ENCODE results near the gene APLP2.
A peak's percentile ranks its signal among the peaks of the same experiment; 100 is the strongest.

APLP2 gene

GRCh38 chr11:130096042-130096441, 26.3 kb downstream of the APLP2 start:
- H4K20me1 ChIP-seq (ENCODE audit: low read depth, low read length): peaks cover 10% of the 10 kb centered on the region; the same call in 1 of the 2 replicates

DNA sequence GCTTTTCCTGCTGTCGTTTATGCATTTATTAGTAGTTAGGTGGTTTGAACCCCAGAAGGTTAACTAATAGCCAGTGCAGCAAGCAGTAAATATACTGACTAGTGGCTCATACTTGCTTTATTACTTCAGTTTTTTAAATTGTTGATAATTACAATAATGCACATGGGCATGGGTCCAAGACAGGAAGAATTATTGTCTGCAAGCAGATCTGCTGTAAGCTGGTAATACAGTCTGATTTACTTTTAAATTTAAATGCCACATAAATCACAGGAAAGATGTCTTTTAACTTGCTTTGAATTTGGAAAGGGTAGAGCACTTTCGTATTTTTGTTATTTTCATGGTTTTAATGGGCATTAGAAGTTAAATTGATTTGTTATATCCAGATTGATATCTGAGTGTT, 27.1 kb downstream of the APLP2 start:
- Histone ChIP-seq H3K4me2 (ENCODE audit: low read depth, low read length, poor library complexity, severe bottlenecking) (no peak overlapping the region), H3K79me2 (ENCODE audit: insufficient read depth, low read length) (peaks cover 90% of the 10 kb centered on the region), H3K9me2 (replicated peaks; ENCODE audit: insufficient read depth, low read length) (no peaks in the 10 kb centered on the region), H2AFZ (ENCODE audit: low read depth, low read length, severe bottlenecking) (no peak overlapping the region), H4K20me1 (ENCODE audit: low read depth, low read length) (peaks cover 10% of the 10 kb centered on the region; the same call in 1 of the 2 replicates), H3K27ac (ENCODE audit: low read depth, low read length) (peak overlapping the region; percentile 26; the same call in 1 of the 2 replicates), H3K36me3 (ENCODE audit: low read length) (no peaks in the 10 kb centered on the region), H3K27me3 (ENCODE audit: low read length) (no peaks in the 10 kb centered on the region), H3K4me3 (ENCODE audit: insufficient read depth, low read length, poor library complexity, severe bottlenecking) (no peak overlapping the region), H3K9ac (ENCODE audit: low read length) (no peak overlapping the region), H3K9me3 (ENCODE audit: insufficient read depth, low read length) (no peaks in the 10 kb centered on the region), H3F3A (ENCODE audit: insufficient read depth) (no peaks in the 10 kb centered on the region)
- TF ChIP-seq EZH2phosphoT487 (conservative IDR thresholded peaks at IDR 0.05; ENCODE audit: low read length) (no peak), CTCF (IDR thresholded peaks at IDR 0.05; ENCODE audit: insufficient read depth, low read length, poor library complexity, severe bottlenecking) (no peak)

More at GRCh38 chr11:130096042-130096441, 26.3 kb downstream of the APLP2 start:
- H3K9me2 ChIP-seq (replicated peaks; ENCODE audit: insufficient read depth, low read length): no peaks in the 10 kb centered on the region
- H3K4me2 ChIP-seq (ENCODE audit: low read depth, low read length, poor library complexity, severe bottlenecking): no peak overlapping the region
- H3F3A ChIP-seq (ENCODE audit: insufficient read depth): no peaks in the 10 kb centered on the region
- H3K9me3 ChIP-seq (ENCODE audit: insufficient read depth, low read length): no peaks in the 10 kb centered on the region
- H3K36me3 ChIP-seq (ENCODE audit: low read length): no peaks in the 10 kb centered on the region
- no peak overlapping the region for H3K4me3 ChIP-seq (ENCODE audit: insufficient read depth, low read length, poor library complexity, severe bottlenecking)
- H2AFZ ChIP-seq (ENCODE audit: low read depth, low read length, severe bottlenecking): no peak overlapping the region
- peaks cover 83% of the 10 kb centered on the region for H3K79me2 ChIP-seq (ENCODE audit: insufficient read depth, low read length)
- TF ChIP-seq CTCF (IDR thresholded peaks at IDR 0.05; ENCODE audit: insufficient read depth, low read length, poor library complexity, severe bottlenecking) (no peak), EZH2phosphoT487 (conservative IDR thresholded peaks at IDR 0.05; ENCODE audit: low read length) (no peak)
- H3K27me3 ChIP-seq (ENCODE audit: low read length): no peaks in the 10 kb centered on the region
- no peak overlapping the region for H3K27ac ChIP-seq (ENCODE audit: low read depth, low read length)
- no peak overlapping the region for H3K9ac ChIP-seq (ENCODE audit: low read length)

GRCh38 chr11:130097285-130097684, 27.6 kb downstream of the APLP2 start:
- Histone ChIP-seq H4K20me1 (ENCODE audit: low read depth, low read length) (peaks cover 10% of the 10 kb centered on the region; the same call in 1 of the 2 replicates), H2AFZ (ENCODE audit: low read depth, low read length, severe bottlenecking) (no peak overlapping the region), H3K79me2 (ENCODE audit: insufficient read depth, low read length) (peaks cover 95% of the 10 kb centered on the region), H3K9ac (ENCODE audit: low read length) (no peak overlapping the region), H3K27me3 (ENCODE audit: low read length) (no peaks in the 10 kb centered on the region), H3K27ac (ENCODE audit: low read depth, low read length) (no peak overlapping the region), H3K4me3 (ENCODE audit: insufficient read depth, low read length, poor library complexity, severe bottlenecking) (no peak overlapping the region), H3K9me3 (ENCODE audit: insufficient read depth, low read length) (no peaks in the 10 kb centered on the region), H3K4me2 (ENCODE audit: low read depth, low read length, poor library complexity, severe bottlenecking) (no peak overlapping the region), H3K36me3 (ENCODE audit: low read length) (no peaks in the 10 kb centered on the region), H3K9me2 (replicated peaks; ENCODE audit: insufficient read depth, low read length) (no peaks in the 10 kb centered on the region), H3F3A (ENCODE audit: insufficient read depth) (no peaks in the 10 kb centered on the region)
- TF ChIP-seq CTCF (IDR thresholded peaks at IDR 0.05; ENCODE audit: insufficient read depth, low read length, poor library complexity, severe bottlenecking) (no peak), EZH2phosphoT487 (conservative IDR thresholded peaks at IDR 0.05; ENCODE audit: low read length) (no peak)
